ENCODE data around the gene LRRC56. TPM values are rescaled to one million over a fixed set of nuclear protein-coding genes. Genes with fewer than 3 reads are reported as not detected.

LRRC56 gene
- total RNA-seq, 1 experiment from 2014 or later = 3.4 TPM

GRCh38 chr11:498297-499181 lies 38.8 kb upstream of the LRRC56 start:
- no peak overlapping the region for H3K18ac ChIP-seq (ENCODE audit: insufficient read length, low read depth, low read length)
- no peak for TF ChIP-seq CTCF (conservative IDR thresholded peaks at IDR 0.05)
- no peaks in the 10 kb centered on the region for H3K4me1 ChIP-seq (ENCODE audit: insufficient read depth, low read length)
- Mint-ChIP-seq H3K4me1 (no peaks in the 10 kb centered on the region), H3K4me3 (no peak overlapping the region), H3K36me3 (ENCODE audit: insufficient read depth in 1 of 3, low read depth in 3 of 3) (peaks cover 41 to 74% (median 64%) of the 10 kb centered on the region in 3 experiments), H3K27ac (peak overlapping the region in 1 of 3 experiments; percentile 67; a peak in 1 of 7 replicates), H3K9me3 (peaks cover 12% of the 10 kb centered on the region in 2 experiments), H3K27me3 (ENCODE audit: low read depth) (peaks cover 4% of the 10 kb centered on the region; the same call in 1 of the 2 replicates)
- H2BK5ac ChIP-seq (ENCODE audit: insufficient read length, low read length) = no peak overlapping the region
- no CpG with 5 or more reads among the region's 39 CpGs for WGBS (ENCODE audit: extremely low coverage, insufficient read length, low lambda C conversion rate)
- H3K9ac ChIP-seq (ENCODE audit: extremely low read depth, insufficient read length, low read length) = no peak overlapping the region
- H3K27me3 ChIP-seq (ENCODE audit: insufficient read depth, low read length) = no peaks in the 10 kb centered on the region
- no peaks in the 10 kb centered on the region for H3K79me2 ChIP-seq (ENCODE audit: insufficient read depth, low read length)
- no peak overlapping the region for H2AK5ac ChIP-seq (ENCODE audit: insufficient read length, low read length)
- H2BK20ac ChIP-seq (ENCODE audit: low read depth, low read length, poor library complexity, severe bottlenecking) = no peak overlapping the region
- no peak overlapping the region for H3T11ph ChIP-seq (ENCODE audit: low read length)
- H3K27ac ChIP-seq (ENCODE audit: insufficient read length, low read depth, low read length) = no peak overlapping the region
- H4K91ac ChIP-seq (ENCODE audit: insufficient read length, low read depth, low read length) = no peak overlapping the region
- H4K20me1 ChIP-seq (ENCODE audit: control insufficient read depth, insufficient read depth, insufficient read length) = no peaks in the 10 kb centered on the region
- DNase-seq = peak; percentile 23
- no peak overlapping the region for H3K4me2 ChIP-seq (ENCODE audit: insufficient read depth, insufficient read length, low read length)
- no peak overlapping the region for H2BK120ac ChIP-seq (ENCODE audit: low read depth, low read length, poor library complexity, severe bottlenecking)
- no peak overlapping the region for H2BK15ac ChIP-seq (ENCODE audit: low read depth, low read length)
- H3K14ac ChIP-seq (ENCODE audit: insufficient read depth, low read length) = no peak overlapping the region
- H3K56ac ChIP-seq (ENCODE audit: insufficient read length, low read depth, low read length) = no peak overlapping the region
- H3K79me1 ChIP-seq (ENCODE audit: insufficient read depth, low read depth, low read length, poor library complexity, severe bottlenecking) = no peaks in the 10 kb centered on the region
- no peak overlapping the region for H2BK12ac ChIP-seq (ENCODE audit: insufficient read length, low read depth, low read length)
- no peaks in the 10 kb centered on the region for H3K23me2 ChIP-seq (ENCODE audit: insufficient read length, low read depth, low read length, poor library complexity, severe bottlenecking)
- no peak overlapping the region for H2AFZ ChIP-seq (ENCODE audit: low read length)
- no peak overlapping the region for H3K23ac ChIP-seq (ENCODE audit: insufficient read length, low read depth, low read length)
- no peak overlapping the region for H4K5ac ChIP-seq (ENCODE audit: insufficient read length, low read depth, low read length)
- H3K9me3 ChIP-seq (ENCODE audit: control insufficient read depth, low read depth, low read length) = no peaks in the 10 kb centered on the region
- no peak overlapping the region for H3K4ac ChIP-seq (ENCODE audit: low read depth, low read length)
- H4K8ac ChIP-seq (replicated peaks; ENCODE audit: insufficient read length, low read depth, low read length) = no peak overlapping the region
